ENCODE data around the gene SPO11.

SPO11 gene

DNA sequence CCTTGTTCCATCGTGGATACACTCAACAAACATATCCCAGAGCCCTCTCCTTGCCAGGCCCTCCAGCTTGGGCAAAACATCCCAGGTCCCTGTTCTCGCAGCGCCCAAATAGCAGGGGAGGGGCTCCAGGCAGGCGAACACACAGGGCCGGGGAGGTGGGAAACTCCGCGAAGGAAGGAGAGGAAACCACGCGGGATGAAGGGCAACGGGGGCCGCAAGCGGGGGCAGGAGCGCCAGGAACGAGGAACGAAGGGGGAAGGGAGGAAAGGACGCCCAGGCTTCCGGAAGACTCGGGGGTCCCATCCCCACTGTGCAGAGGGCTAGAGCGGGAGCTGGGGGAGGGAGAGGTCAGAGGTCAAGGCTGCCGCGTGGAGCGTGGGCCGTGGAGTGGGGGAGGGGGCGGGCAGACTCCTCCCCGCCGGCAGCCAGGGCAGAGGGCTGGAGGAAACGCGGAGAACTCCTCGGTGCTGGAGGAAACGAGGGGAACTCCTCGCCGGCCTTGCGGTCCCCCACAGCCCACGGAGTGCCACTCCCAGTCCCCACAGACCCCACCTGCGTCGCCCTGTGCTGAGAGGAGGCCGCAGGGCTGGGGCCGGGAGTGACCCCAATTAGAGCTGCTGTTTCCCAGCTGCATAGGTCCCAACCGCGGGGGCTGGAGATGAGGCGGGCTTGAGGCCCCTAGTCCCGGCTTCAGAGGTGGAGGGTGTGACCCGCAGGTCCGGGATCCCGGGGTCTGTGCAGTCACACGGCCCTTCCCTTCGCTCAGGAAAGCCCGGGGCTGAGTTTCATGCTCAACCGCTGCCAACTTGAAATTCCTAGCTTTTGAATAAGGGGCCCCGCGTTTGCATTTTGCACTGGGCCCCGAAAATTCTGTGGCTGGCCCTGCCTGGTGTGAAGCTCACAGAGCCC is 60.3 kb downstream of the SPO11 start:
- Histone ChIP-seq H3K36me3 (ENCODE audit: insufficient read depth, low read depth, low read length) (peaks cover 21% of the 10 kb centered on the region), H3K4me1 (ENCODE audit: insufficient read depth, low read length) (peaks cover 7% of the 10 kb centered on the region), H3K9me3 (ENCODE audit: insufficient read depth, low read depth, low read length) (no peaks in the 10 kb centered on the region), H3K27me3 (ENCODE audit: insufficient read depth, low read length) (peaks cover 14% of the 10 kb centered on the region), H3K4me3 (ENCODE audit: low read length) (peak overlapping the region; percentile 65), H3K27ac (ENCODE audit: low read length) (no peak overlapping the region), H3K9ac (ENCODE audit: low read depth, low read length) (peak overlapping the region; percentile 82; the same call in 1 of the 2 replicates)

DNA sequence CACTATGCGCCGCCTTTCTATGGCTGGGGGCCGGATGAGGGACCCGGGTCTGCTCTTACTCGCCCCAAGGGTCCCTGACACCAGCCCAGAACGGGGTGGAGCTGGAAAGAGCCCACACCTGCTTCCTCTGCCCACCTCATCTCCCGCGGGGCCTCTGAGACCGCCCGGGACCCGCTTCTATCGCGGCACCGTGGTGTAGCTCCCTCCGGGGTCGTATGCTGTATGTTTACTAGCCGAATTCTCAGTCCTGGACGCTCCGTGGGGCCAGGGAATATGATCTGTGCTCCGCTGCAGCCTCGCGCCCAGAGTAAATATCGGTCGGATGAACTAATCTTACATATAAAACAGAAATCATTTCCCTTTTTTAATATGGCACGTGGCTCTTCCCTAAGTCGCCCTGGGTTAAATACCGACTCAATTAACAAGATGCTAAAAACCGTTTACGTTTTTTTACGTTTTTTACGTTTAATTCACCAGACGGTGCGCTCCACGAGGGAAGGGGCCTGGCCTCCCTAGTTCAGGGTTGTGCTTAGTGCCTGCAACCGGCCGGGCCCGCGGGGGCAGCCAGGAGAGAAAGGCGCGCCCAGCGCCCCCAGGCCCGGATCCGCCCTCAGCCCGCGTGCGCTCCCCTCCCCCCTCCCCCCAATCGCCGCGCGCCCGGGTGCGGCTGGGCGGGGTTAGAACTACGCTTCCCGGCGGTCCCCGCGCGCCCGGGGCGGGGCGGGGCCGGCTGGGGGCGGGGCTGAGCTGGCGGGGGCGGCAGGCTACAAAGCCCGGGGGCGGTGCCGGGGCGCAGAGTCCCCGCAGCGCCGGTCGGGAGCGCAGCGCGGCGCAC is 61.2 kb downstream of the SPO11 start, which contains the start of gene RBM38:
RBM38 (plus strand) TSS at position 793 of the 835 bp plus-strand sequence. CDS start 186 bp downstream, outside the sequence.
- Histone ChIP-seq H3K27ac (ENCODE audit: low read length) (peak within 1 kb of the TSS; percentile 49), H3K27me3 (ENCODE audit: insufficient read depth, low read length) (peaks cover 14% of the 10 kb centered on the region), H3K9ac (ENCODE audit: low read depth, low read length) (peak within 1 kb of the TSS; percentile 82; the same call in 1 of the 2 replicates), H3K36me3 (ENCODE audit: insufficient read depth, low read depth, low read length) (peaks cover 27% of the 10 kb centered on the region), H3K9me3 (ENCODE audit: insufficient read depth, low read depth, low read length) (no peaks in the 10 kb centered on the region), H3K4me1 (ENCODE audit: insufficient read depth, low read length) (peaks cover 11% of the 10 kb centered on the region), H3K4me3 (ENCODE audit: low read length) (peak within 1 kb of the TSS; percentile 84)

DNA sequence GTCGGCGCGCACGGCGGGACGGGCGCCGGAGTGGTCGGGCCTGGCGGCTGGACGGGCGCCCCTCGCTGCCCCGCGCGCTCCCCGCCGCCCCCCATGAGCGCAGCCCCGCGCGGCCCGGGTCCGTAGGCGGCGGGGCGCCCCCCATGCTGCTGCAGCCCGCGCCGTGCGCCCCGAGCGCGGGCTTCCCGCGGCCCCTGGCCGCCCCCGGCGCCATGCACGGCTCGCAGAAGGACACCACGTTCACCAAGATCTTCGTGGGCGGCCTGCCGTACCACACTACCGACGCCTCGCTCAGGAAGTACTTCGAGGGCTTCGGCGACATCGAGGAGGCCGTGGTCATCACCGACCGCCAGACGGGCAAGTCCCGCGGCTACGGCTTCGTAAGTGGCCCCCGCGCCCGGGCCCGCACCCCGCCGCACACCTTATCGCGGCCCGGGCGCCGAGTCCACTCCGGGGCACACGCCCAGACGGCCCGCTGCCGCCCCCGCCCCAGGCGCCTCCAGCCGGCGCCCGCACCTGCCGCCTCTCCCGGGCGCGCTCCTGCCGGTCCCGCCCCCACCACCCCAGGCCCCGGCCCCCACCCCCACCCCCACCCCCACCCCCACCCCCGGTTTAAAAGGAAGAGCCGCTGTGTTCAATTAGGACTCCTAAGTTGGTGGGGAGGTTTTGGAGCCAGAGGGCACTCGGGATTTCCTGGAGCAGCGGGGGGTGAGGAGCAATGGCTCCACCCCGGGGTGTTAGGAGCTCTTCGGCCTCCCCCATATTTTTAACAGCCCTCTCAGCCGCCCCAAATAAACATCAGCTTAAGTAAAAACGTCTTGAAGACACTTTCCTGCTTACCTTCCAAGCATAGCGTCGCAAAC is 62.1 kb downstream of the SPO11 start:
- H3K9me3 ChIP-seq (ENCODE audit: insufficient read depth, low read depth, low read length) = no peaks in the 10 kb centered on the region
- H3K36me3 ChIP-seq (ENCODE audit: insufficient read depth, low read depth, low read length) = peaks cover 36% of the 10 kb centered on the region
- H3K4me3 ChIP-seq (ENCODE audit: low read length) = peak overlapping the region; percentile 84
- peaks cover 14% of the 10 kb centered on the region for H3K27me3 ChIP-seq (ENCODE audit: insufficient read depth, low read length)
- peak overlapping the region; percentile 76; the same call in 1 of the 2 replicates for H3K9ac ChIP-seq (ENCODE audit: low read depth, low read length)
- H3K27ac ChIP-seq (ENCODE audit: low read length) = no peak overlapping the region
- peaks cover 15% of the 10 kb centered on the region for H3K4me1 ChIP-seq (ENCODE audit: insufficient read depth, low read length)

DNA sequence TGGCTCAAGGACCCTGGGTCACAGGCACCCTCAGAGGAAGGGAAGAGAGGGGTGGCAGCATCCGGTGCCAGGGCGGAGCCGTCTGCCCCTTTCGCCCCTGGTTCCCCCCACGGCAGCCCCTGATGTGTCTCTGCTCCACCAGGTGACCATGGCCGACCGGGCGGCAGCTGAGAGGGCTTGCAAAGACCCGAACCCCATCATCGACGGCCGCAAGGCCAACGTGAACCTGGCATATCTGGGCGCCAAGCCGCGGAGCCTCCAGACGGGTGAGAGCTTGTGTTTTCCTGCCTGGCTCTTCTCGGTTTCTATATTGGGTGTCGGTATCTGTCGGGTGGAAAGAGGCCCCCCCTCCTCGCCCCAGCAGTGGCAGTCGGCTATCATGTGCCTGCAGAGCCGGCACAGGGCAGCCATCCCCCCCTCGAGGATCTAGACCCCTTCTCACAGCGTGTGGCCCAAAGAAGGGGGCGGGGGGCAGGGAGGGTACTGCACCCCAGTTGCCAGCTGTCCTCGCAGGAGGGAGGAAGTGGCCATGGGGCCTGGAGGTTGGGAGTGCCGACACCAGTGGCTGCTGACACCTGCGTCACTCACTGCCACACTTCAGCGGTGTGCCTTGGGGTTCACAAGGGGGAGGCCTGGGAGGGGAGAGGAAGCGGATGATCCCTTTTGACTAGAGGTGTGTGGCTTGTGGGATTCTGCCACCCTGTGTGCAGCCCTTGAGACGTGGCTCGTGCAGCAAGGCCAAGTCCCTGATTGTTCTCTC is 63.1 kb downstream of the SPO11 start:
- Histone ChIP-seq H3K9ac (ENCODE audit: low read depth, low read length) (peak overlapping the region; percentile 69; the same call in 1 of the 2 replicates), H3K27ac (ENCODE audit: low read length) (no peak overlapping the region), H3K27me3 (ENCODE audit: insufficient read depth, low read length) (peaks cover 14% of the 10 kb centered on the region), H3K4me3 (ENCODE audit: low read length) (peak overlapping the region; percentile 84), H3K36me3 (ENCODE audit: insufficient read depth, low read depth, low read length) (peaks cover 46% of the 10 kb centered on the region), H3K4me1 (ENCODE audit: insufficient read depth, low read length) (peaks cover 15% of the 10 kb centered on the region), H3K9me3 (ENCODE audit: insufficient read depth, low read depth, low read length) (no peaks in the 10 kb centered on the region)

Measured in iPS-20b (cell line).